SH-SY5Y (cell line): Measurements from ENCODE around the gene SLC43A1.

Experiments used
- GATA2 ChIP-seq: IDR thresholded peaks from 2 replicates; pipeline ENCODE4 v1.6.1; 2011; ENCODE audit warnings: mild to moderate bottlenecking, low read depth, low read length
- GATA3 ChIP-seq: IDR thresholded peaks from 2 replicates; pipeline ENCODE4 v1.6.1; 2011; ENCODE audit warnings: low read depth, mild to moderate bottlenecking, low read length, moderate library complexity

The SLC43A1 gene

DNA sequence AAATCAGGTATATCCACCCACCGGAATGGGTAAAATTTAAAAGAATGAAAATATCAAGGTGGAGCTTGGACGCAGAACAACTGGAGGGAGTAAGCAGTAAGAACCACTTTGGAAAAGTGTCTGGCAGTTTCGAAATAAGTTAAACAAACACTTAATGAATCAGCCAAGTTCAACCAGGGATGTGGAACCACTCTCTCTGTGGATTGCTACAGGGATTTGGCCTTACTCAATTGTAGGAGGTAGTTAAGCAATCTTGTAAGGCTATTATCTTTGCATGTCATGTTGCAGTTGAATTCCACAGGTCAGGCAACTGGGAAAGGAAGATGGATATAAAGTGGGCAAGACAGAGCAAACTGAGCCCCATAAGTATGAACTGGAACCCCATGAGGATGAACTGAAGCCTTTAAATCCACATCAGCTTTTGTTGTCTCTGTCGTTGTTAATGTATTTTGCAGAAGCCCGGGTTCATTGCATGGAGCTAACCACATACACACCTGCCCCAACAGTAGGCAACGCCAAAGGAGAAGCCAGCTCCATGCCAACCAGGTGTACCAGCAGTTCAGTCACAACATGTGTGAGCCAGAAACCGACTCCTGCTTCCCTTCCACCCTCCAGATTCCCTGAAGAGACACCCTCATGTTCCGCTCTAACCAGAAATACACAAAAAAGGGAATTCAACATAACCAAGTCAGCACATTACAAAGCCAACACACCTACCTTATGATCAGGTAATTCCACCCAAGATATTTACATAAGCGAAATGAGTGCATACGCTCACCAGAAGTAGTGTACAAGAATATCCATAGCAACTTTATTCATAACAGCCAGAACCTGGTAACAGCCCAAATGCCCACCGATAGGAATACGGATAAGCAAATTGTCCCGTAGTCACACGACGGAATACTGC lies 80.6 kb downstream of the SLC43A1 start:
- TF ChIP-seq GATA3 (no peak), GATA2 (no peak)
